HCT116 (cell line): ENCODE measurements around the gene DNHD1. TPM values are rescaled to one million over a fixed set of nuclear protein-coding genes. Genes with fewer than 3 reads are reported as not detected.

Experiments
- ATAC-seq: fragments of 200-7000 bp; cut with Tn5 transposase; 2 replicates; pipeline ENCODE4 v1.9.1; 2020; ENCODE audit warnings: mild to moderate bottlenecking, moderate library complexity
- Bru-seq: library from RNA; stranded (reverse); fragments of 400-500 nt; gene quantifications from one replicate; lab custom pipeline; 2021; lab: Mats Ljungman, UMichigan
- BruChase-seq, 2 experiments: library from RNA; stranded (reverse); fragments of 400-500 nt; gene quantifications; one replicate each; lab custom pipeline; 2021; lab: Mats Ljungman, UMichigan
- BruUV-seq: library from RNA; stranded (reverse); fragments of 400-500 nt; replicated peaks from 2 replicates; lab custom pipeline; 2021; lab: Mats Ljungman, UMichigan
- CTCF ChIA-PET: fragments of 300-600 bp; sonication (Branson Sonifier 250); formaldehyde crosslinking; loops from one replicate; lab custom pipeline; 2021; ENCODE audit warnings: antibody characterized with exemption; lab: Charles Lee
- POLR2A ChIA-PET: fragments of 300-600, 350-600 bp; sonication (Branson Sonifier 250); formaldehyde crosslinking; loops from one replicate; lab custom pipeline; 2021; ENCODE audit warnings: antibody characterized with exemption; lab: Charles Lee
- RAD21 ChIA-PET, 2 experiments: fragments of 300-600 bp; sonication (Branson Sonifier 250); formaldehyde crosslinking; loops; one replicate each; lab custom pipeline; 2023; ENCODE audit warnings: low total read pairs in 2 of 2; ENCODE audit not compliant: uncharacterized antibody in 2 of 2, unreplicated experiment in 2 of 2, low non-redundant PET in 1 of 2; lab: Charles Lee
- DNase-seq: peaks from one replicate; pipeline ENCODE4 v3.0.0-alpha.2; 2010; ENCODE audit warnings: low read depth, low spot score
- H2AFZ ChIP-seq: fragments of 200-600 bp; shearing (Covaris generic), sonication (generic); 2 replicates; pipeline ENCODE4 v1.6.1; 2017; ENCODE audit warnings: low read depth, mixed run types, mixed read lengths, antibody characterized with exemption, low read length; ENCODE audit not compliant: poor library complexity, severe bottlenecking
- H3K27ac ChIP-seq: 2 replicates; pipeline ENCODE4 v1.5.1; 2012; ENCODE audit warnings: low read depth, low read length
- H3K27me3 ChIP-seq: fragments of 200-600 bp; sonication (generic); 2 replicates; pipeline ENCODE4 v1.6.1; 2016; ENCODE audit warnings: mixed run types, low read length, mixed read lengths; ENCODE audit not compliant: insufficient read depth
- H3K36me3 ChIP-seq, 2 experiments: fragments of 200-500 bp in 1 of 2; fragments of 200-600 bp in 1 of 2; sonication (Bioruptor generic) in 1 of 2; sonication (generic) in 1 of 2; 2 replicates each; pipeline versions ENCODE4 v1.5.1 to v1.6.1; 2014 to 2016; ENCODE audit warnings: low read length in 2 of 2, inconsistent platforms in 1 of 2, mixed read lengths in 1 of 2, mixed run types in 1 of 2; ENCODE audit not compliant: insufficient read depth in 2 of 2, control insufficient read depth in 1 of 2
- H3K4me1 ChIP-seq, 2 experiments: fragments of 200-600 bp in 1 of 2; sonication (generic) in 1 of 2; 2 replicates each; pipeline versions ENCODE4 v1.5.1 to v1.6.1; 2012 to 2017; ENCODE audit warnings: low read length in 2 of 2, inconsistent platforms in 1 of 2, mild to moderate bottlenecking in 1 of 2, mixed read lengths in 1 of 2, mixed run types in 1 of 2, moderate library complexity in 1 of 2; ENCODE audit not compliant: insufficient read depth in 2 of 2, control insufficient read depth in 1 of 2
- H3K4me2 ChIP-seq: fragments of 200-600 bp; sonication (generic); 2 replicates; pipeline ENCODE4 v1.6.1; 2017; ENCODE audit warnings: mixed run types, low read length, mixed read lengths
- H3K4me3 ChIP-seq, 2 experiments: fragments of 200-600 bp in 1 of 2; sonication (generic) in 1 of 2; replicated peaks in 1 of 2; 2 replicates each; pipeline ENCODE4 v1.5.1; 2011 to 2016; ENCODE audit warnings: low read length in 2 of 2, control low read depth in 1 of 2, low read depth in 1 of 2, mild to moderate bottlenecking in 1 of 2, mixed read lengths in 1 of 2, mixed run types in 1 of 2
- H3K79me2 ChIP-seq: fragments of 200-600 bp; sonication (generic); 2 replicates; pipeline ENCODE4 v1.6.1; 2017; ENCODE audit warnings: mild to moderate bottlenecking, mixed run types, low read length, moderate library complexity, mixed read lengths; ENCODE audit not compliant: insufficient read depth
- H3K9ac ChIP-seq: fragments of 200-600 bp; sonication (generic); 2 replicates; pipeline ENCODE4 v1.6.1; 2016; ENCODE audit warnings: low read length, mixed read lengths
- H3K9me2 ChIP-seq: fragments of 200-600 bp; sonication (generic), shearing (Covaris generic); 2 replicates; pipeline ENCODE4 v1.6.1; 2017; ENCODE audit warnings: mixed run types, mild to moderate bottlenecking, moderate library complexity; ENCODE audit not compliant: insufficient read depth
- H3K9me3 ChIP-seq, 2 experiments: fragments of 200-500 bp in 1 of 2; fragments of 200-600 bp in 1 of 2; sonication (Bioruptor generic) in 1 of 2; sonication (generic) in 1 of 2; 2 replicates each; pipeline ENCODE4 v1.6.1; 2014 to 2017; ENCODE audit warnings: low read length in 2 of 2, mixed read lengths in 2 of 2, inconsistent platforms in 1 of 2, low read depth in 1 of 2, mild to moderate bottlenecking in 1 of 2, mixed run types in 1 of 2, moderate library complexity in 1 of 2; ENCODE audit not compliant: control insufficient read depth in 1 of 2, insufficient read depth in 1 of 2
- H4K20me1 ChIP-seq: fragments of 200-600 bp; sonication (generic), shearing (Covaris generic); 2 replicates; pipeline ENCODE4 v1.6.1; 2017; ENCODE audit warnings: mixed run types, mild to moderate bottlenecking, moderate library complexity; ENCODE audit not compliant: insufficient read depth
- ATF3 ChIP-seq: IDR thresholded peaks from 2 replicates; pipeline ENCODE4 v1.6.1; 2012
- CEBPB ChIP-seq: IDR thresholded peaks from 2 replicates; pipeline ENCODE4 v1.6.1; 2012; ENCODE audit warnings: low read depth
- CTCF ChIP-seq, 3 experiments: fragments of 200-600 bp in 1 of 3; sonication (generic) in 1 of 3; IDR thresholded peaks in 2 of 3; conservative IDR thresholded peaks in 1 of 3; 2 replicates each; pipeline ENCODE4 v1.5.1; 2012 to 2017; ENCODE audit warnings: low read depth in 2 of 3, low read length in 2 of 3, antibody characterized with exemption in 1 of 3, borderline replicate concordance in 1 of 3, control low read depth in 1 of 3, mild to moderate bottlenecking in 1 of 3, mixed read lengths in 1 of 3, mixed run types in 1 of 3, moderate library complexity in 1 of 3; ENCODE audit not compliant: insufficient read depth in 1 of 3
- EGR1 ChIP-seq: IDR thresholded peaks from 2 replicates; pipeline ENCODE4 v1.6.1; 2012; ENCODE audit warnings: low read depth
- ELF1 ChIP-seq: IDR thresholded peaks from 2 replicates; pipeline ENCODE4 v1.6.1; 2012; ENCODE audit warnings: low read depth, borderline replicate concordance
- EZH2 ChIP-seq: fragments of 200-600 bp; sonication (generic); IDR thresholded peaks from 2 replicates; pipeline ENCODE4 v1.6.1; 2017; ENCODE audit warnings: antibody characterized with exemption, mixed run types
- POLR2A ChIP-seq: IDR thresholded peaks from 2 replicates; pipeline ENCODE4 v1.7.0; 2011; ENCODE audit warnings: borderline replicate concordance; ENCODE audit not compliant: insufficient read depth, insufficient read length; ENCODE audit errors: extremely low read depth
- POLR2AphosphoS5 ChIP-seq: IDR thresholded peaks from 2 replicates; pipeline ENCODE4 v1.6.1; 2011; ENCODE audit warnings: mild to moderate bottlenecking, low read depth, low read length, moderate library complexity
- REST ChIP-seq: IDR thresholded peaks from 2 replicates; pipeline ENCODE4 v1.6.1; 2012; ENCODE audit warnings: low read depth
- SRF ChIP-seq: IDR thresholded peaks from 2 replicates; pipeline ENCODE4 v1.6.1; 2012; ENCODE audit warnings: low read depth
- TCF7L2 ChIP-seq: IDR thresholded peaks from 2 replicates; pipeline ENCODE4 v1.7.0; 2011; ENCODE audit warnings: borderline replicate concordance, inconsistent platforms; ENCODE audit not compliant: insufficient read depth, insufficient read length; ENCODE audit errors: extremely low read depth
- ZFX ChIP-seq: fragments of 450-650 bp; IDR thresholded peaks from 2 replicates; pipeline ENCODE4 v1.6.1; 2017
- ZNF274 ChIP-seq: fragments of 200-500 bp; sonication (Bioruptor generic); IDR thresholded peaks from 2 replicates; pipeline ENCODE4 v1.6.1; 2014; ENCODE audit warnings: mild to moderate bottlenecking, low read depth, low read length, inconsistent platforms
- intact Hi-C: fragments of 100-400 bp; cut with micrococcal nuclease; formaldehyde crosslinking; loops from 2 replicates; pipeline ENCODE4 v1.10.0; 2022
- long read RNA-seq: library from polyadenylated mRNA; unstranded; transcript quantifications from one replicate; pipeline ENCODE4 v2.0.0, GENCODE V29; 2021; ENCODE audit not compliant: unreplicated experiment
- polyA plus RNA-seq: library from polyadenylated mRNA; unstranded; fragments of >200 nt; gene quantifications from 2 replicates; pipeline ENCODE4 v1.2.1, GENCODE V29; 2012; ENCODE audit warnings: missing spikeins
- total RNA-seq: library from RNA; stranded (reverse); gene quantifications from one replicate; pipeline ENCODE4 v1.2.1, GENCODE V29; 2021; ENCODE audit not compliant: unreplicated experiment

The DNHD1 gene, protein sequence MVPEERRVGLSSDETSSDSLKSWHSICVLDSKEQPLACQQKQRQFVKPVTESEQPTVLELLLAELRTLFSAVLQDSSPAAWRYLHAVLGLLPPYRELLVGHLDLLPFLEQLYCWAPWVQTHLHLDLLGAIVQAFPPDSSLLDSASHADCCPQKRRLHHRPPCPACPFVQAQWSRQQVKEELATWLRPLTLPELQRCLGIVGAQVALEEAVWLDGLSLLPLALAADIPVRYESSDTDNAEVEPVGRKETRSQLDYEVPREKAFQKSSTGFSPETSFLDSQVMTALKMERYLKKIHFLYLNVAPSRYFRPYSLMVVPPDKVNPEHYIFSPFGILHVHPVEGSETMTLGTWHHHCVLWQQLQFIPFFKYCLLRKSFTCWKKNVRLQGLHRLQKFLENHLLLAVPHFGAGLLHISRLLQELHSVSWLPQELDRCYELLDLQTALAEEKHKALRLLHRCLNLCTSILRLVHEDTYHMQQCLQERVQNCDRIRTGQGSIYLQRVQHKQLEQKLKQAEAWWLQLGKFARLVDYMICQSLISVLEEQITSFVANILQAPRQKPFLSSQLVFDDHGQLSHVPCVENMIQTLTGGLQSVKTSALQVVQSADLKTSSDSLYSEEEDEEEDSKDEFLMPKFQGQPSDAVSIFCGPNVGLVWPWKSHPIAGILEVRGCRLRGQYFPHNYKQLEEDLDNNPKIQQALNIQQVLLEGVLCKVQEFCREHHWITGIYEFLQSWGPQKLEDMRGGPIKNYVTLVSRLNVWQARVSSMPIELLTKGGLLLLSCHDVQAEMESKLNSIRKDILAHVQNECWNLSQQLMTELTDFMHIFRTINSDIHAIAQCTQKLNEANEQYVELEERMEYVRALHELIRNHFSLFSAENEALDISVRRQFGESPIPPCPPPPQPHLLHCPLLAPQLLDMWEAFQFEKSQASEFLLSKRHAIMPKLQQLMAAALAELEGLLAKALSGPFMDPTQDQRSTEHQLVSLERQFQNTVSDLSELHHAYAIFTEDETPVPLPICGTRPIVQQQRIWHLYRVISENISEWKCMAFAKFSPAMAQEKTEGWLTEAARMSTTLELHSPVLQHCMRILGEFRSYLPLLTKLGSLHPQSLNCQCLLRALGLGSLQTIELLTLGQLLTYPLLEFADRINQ (N-terminal part only)
- total RNA-seq: 8.0 TPM
- polyA plus RNA-seq: 4.0 and 5.8 TPM in 2 replicates
- percentile 55 among the genes with signal in this experiment for Bru-seq, nascent RNA
- percentile 78 among the genes with signal in this experiment for BruChase-seq, experiment 1, labeled RNA remaining after a 6-hour chase
- BruChase-seq, experiment 2, labeled RNA remaining after a 2-hour chase: percentile 69 among the genes with signal in this experiment
- long read RNA-seq, partial matches to known transcripts: 1 of 4 reads
- long read RNA-seq, other reads (novel, unspliced or antisense): 3 of 4 reads

- Histone ChIP-seq H3K9ac (no peak within 1 kb of the TSS), H3K36me3 (no peaks in the 10 kb centered on the region), H2AFZ (no peak within 1 kb of the TSS), H3K4me2 (no peak within 1 kb of the TSS), H3K79me2 (no peaks in the 10 kb centered on the region), H3K9me3 (no peaks in the 10 kb centered on the region), H3K4me1 (peaks cover 0 to 4% of the 10 kb centered on the region in 2 experiments; a peak in 1 of 4 replicates), H4K20me1 (no peaks in the 10 kb centered on the region), H3K27ac (no peak within 1 kb of the TSS), H3K9me2 (no peaks in the 10 kb centered on the region), H3K4me3 (no peak within 1 kb of the TSS), H3K27me3 (no peaks in the 10 kb centered on the region)
- ChIA-PET CTCF (interaction anchor here (0.5 to 1.8 kb wide), 2 partner anchors 118 to 170 kb away, joined by 4 to 5 read pairs; no protein-coding TSS in a partner anchor), RAD21 (no interaction called here), POLR2A (no interaction called here)
- TF ChIP-seq ZNF274 (no peak), CTCF (IDR thresholded peaks at IDR 0.05 in 2 of 3, conservative IDR thresholded peaks at IDR 0.05 in 1 of 3; ENCODE audit: borderline replicate concordance in 1 of 3, insufficient read depth in 1 of 3, low read depth in 2 of 3, low read length in 2 of 3) (no peak), ATF3 (no peak), REST (no peak), SRF (no peak), ZFX (no peak), POLR2A (no peak), TCF7L2 (no peak), EZH2 (no peak), EGR1 (no peak), ELF1 (no peak), POLR2AphosphoS5 (no peak), CEBPB (no peak)
- ATAC-seq (no peak), DNase-seq (no peak)
- BruUV-seq: no TSS peak
- intact Hi-C loops: no loop called here
These were observed at the start of gene DNHD1 for GRCh38 chr11:6497069-6497839. Gene DNHD1 (plus strand): TSS chr11:6497280. CDS start chr11:6498216, 936 bp downstream.
